Endothelial cell of umbilical vein (primary cell): ENCODE measurements around the gene DBI. TPM values are rescaled to one million over a fixed set of nuclear protein-coding genes. Genes with fewer than 3 reads are reported as not detected.

Source experiments
- BruUV-seq: library from RNA; stranded (reverse); fragments of 400-500 nt; replicated peaks from 2 replicates; lab custom pipeline; 2021; lab: Mats Ljungman, UMichigan
- CTCF ChIA-PET: fragments of 300-600, 350-600 bp; sonication (Branson Sonifier 250); formaldehyde crosslinking; loops from one replicate; lab custom pipeline; 2021; ENCODE audit warnings: antibody characterized with exemption, inconsistent platforms; lab: Charles Lee
- POLR2A ChIA-PET: fragments of 300-600, 350-600 bp; sonication (Branson Sonifier 250); formaldehyde crosslinking; loops from one replicate; lab custom pipeline; 2021; ENCODE audit warnings: antibody characterized with exemption, inconsistent platforms; lab: Charles Lee
- DNase-seq: peaks from one replicate; pipeline ENCODE4 v3.0.0-alpha.2; 2011; ENCODE audit warnings: low read depth, low spot score
- FAIRE-seq: peaks from 2 replicates; lab custom pipeline; 2011; peaks lifted over from hg19 to GRCh38; lab: Jason Lieb, UNC
- H2AFZ ChIP-seq: 2 replicates; pipeline ENCODE4 v1.6.0; 2012; ENCODE audit warnings: low read depth, low read length, control low read depth, inconsistent platforms
- H3K27ac ChIP-seq: 2 replicates; pipeline ENCODE4 v1.5.1; 2011; ENCODE audit warnings: low read depth, mild to moderate bottlenecking, control low read depth, low read length, moderate library complexity; ENCODE audit not compliant: insufficient read depth
- H3K27me3 ChIP-seq, 2 experiments: 2 replicates each; pipeline versions ENCODE4 v1.6.0 to v1.6.1; 2011; ENCODE audit warnings: low read length in 2 of 2, mixed read lengths in 1 of 2; ENCODE audit not compliant: control insufficient read depth in 2 of 2, insufficient read depth in 2 of 2
- H3K36me3 ChIP-seq, 2 experiments: 2 replicates in 1 of 2; 3 replicates in 1 of 2; pipeline ENCODE4 v1.5.1; 2011; ENCODE audit warnings: low read length in 2 of 2, mild to moderate bottlenecking in 1 of 2, moderate library complexity in 1 of 2; ENCODE audit not compliant: control insufficient read depth in 2 of 2, insufficient read depth in 2 of 2; ENCODE audit errors: extremely low read depth in 1 of 2
- H3K4me1 ChIP-seq: 3 replicates; pipeline ENCODE4 v1.5.1; 2011; ENCODE audit warnings: mild to moderate bottlenecking, low read length; ENCODE audit not compliant: control insufficient read depth, insufficient read depth; ENCODE audit errors: extremely low read depth
- H3K4me2 ChIP-seq: 2 replicates; pipeline ENCODE4 v1.6.1; 2011; ENCODE audit warnings: low read length, control low read depth, mixed read lengths; ENCODE audit not compliant: insufficient read depth
- H3K4me3 ChIP-seq, 3 experiments: fragments of 200-600 bp in 1 of 3; sonication (generic), shearing (Covaris generic) in 1 of 3; replicated peaks in 1 of 3; 2 replicates each; pipeline ENCODE4 v1.5.1; 2011 to 2016; ENCODE audit warnings: control low read depth in 3 of 3, low read length in 3 of 3, mild to moderate bottlenecking in 2 of 3, inconsistent platforms in 1 of 3, low read depth in 1 of 3, moderate library complexity in 1 of 3; ENCODE audit not compliant: insufficient read depth in 1 of 3
- H3K79me2 ChIP-seq: 2 replicates; pipeline ENCODE4 v1.6.0; 2012; ENCODE audit warnings: low read length, inconsistent platforms; ENCODE audit not compliant: control insufficient read depth, insufficient read depth
- H3K9ac ChIP-seq: replicated peaks from 2 replicates; pipeline ENCODE3; 2011; ENCODE audit warnings: low read length, control low read depth; ENCODE audit not compliant: insufficient read depth; ENCODE audit errors: extremely low read depth
- H3K9me1 ChIP-seq: replicated peaks from 3 replicates; pipeline ENCODE4 v1.6.0; 2011; ENCODE audit warnings: mild to moderate bottlenecking, low read length; ENCODE audit not compliant: control insufficient read depth, insufficient read depth; ENCODE audit errors: extremely low read depth
- H3K9me3 ChIP-seq: replicated peaks from 2 replicates; pipeline ENCODE4 v1.5.1; 2012; ENCODE audit warnings: low read length, inconsistent platforms; ENCODE audit not compliant: control insufficient read depth, insufficient read depth
- H4K20me1 ChIP-seq: replicated peaks from 2 replicates; pipeline ENCODE3; 2011; ENCODE audit warnings: mild to moderate bottlenecking, low read length; ENCODE audit not compliant: control insufficient read depth, insufficient read depth; ENCODE audit errors: extremely low read depth
- CTCF ChIP-seq, 2 donors: IDR thresholded peaks; 1 replicate in 1 of 2; 2 replicates in 1 of 2; pipeline ENCODE4 v1.5.1; 2011; ENCODE audit warnings: low read length in 2 of 2, mild to moderate bottlenecking in 2 of 2, moderate library complexity in 2 of 2, control low read depth in 1 of 2, inconsistent platforms in 1 of 2, low read depth in 1 of 2; ENCODE audit not compliant: insufficient read depth in 1 of 2; ENCODE audit errors: extremely low read depth in 1 of 2
- EZH2 ChIP-seq: IDR thresholded peaks from 2 replicates; pipeline ENCODE4 v1.6.1; 2012; ENCODE audit warnings: borderline replicate concordance, low read depth, mild to moderate bottlenecking, moderate library complexity, low read length, inconsistent platforms; ENCODE audit not compliant: severe bottlenecking
- FOS ChIP-seq: IDR thresholded peaks from 2 replicates; pipeline ENCODE4 v1.6.1; 2011; ENCODE audit warnings: mild to moderate bottlenecking, low read length, moderate library complexity, borderline replicate concordance; ENCODE audit not compliant: insufficient read depth
- GATA2 ChIP-seq: IDR thresholded peaks from 2 replicates; pipeline ENCODE4 v1.7.0; 2011; ENCODE audit warnings: low read depth, mild to moderate bottlenecking, moderate library complexity, mixed read lengths, low read length; ENCODE audit not compliant: insufficient read length, insufficient read depth
- JUN ChIP-seq: IDR thresholded peaks from 2 replicates; pipeline ENCODE4 v1.6.1; 2011; ENCODE audit warnings: borderline replicate concordance, low read depth; ENCODE audit not compliant: insufficient read length, insufficient read depth
- MAX ChIP-seq: IDR thresholded peaks from 2 replicates; pipeline ENCODE4 v1.6.1; 2011; ENCODE audit not compliant: insufficient read depth, insufficient read length
- MYC ChIP-seq: IDR thresholded peaks from one replicate; pipeline ENCODE4 v1.6.1; 2011; ENCODE audit warnings: mild to moderate bottlenecking, low read depth, low read length
- POLR2A ChIP-seq: IDR thresholded peaks from 2 replicates; pipeline ENCODE4 v1.6.1; 2012; ENCODE audit warnings: low read depth, mild to moderate bottlenecking, control low read depth, low read length
- POLR2AphosphoS5 ChIP-seq: IDR thresholded peaks from 2 replicates; pipeline ENCODE4 v1.6.1; 2012; ENCODE audit warnings: low read depth, mild to moderate bottlenecking, control low read depth, low read length, moderate library complexity; ENCODE audit not compliant: insufficient read depth
- dilution Hi-C: fragments of 300-500 bp; cut with MboI; formaldehyde crosslinking; loops from one replicate; pipeline ENCODE4 v1.15.0; 2019; ENCODE audit warnings: low sequenced_read_pairs; ENCODE audit not compliant: extremely low pct_ligation_motif_present
- intact Hi-C: fragments of 100-400 bp; cut with micrococcal nuclease; formaldehyde crosslinking; loops from one replicate; pipeline ENCODE4 v1.10.0; 2022
- polyA plus RNA-seq, 4 experiments: library from polyadenylated mRNA; depleted of rRNA in 3 of 4; stranded (reverse) in 3 of 4; unstranded in 1 of 4; fragments of >200 nt; gene quantifications; 2 replicates each; pipeline versions ENCODE4 v1.2.1 to v1.2.3, GENCODE V29; 2011 to 2012; ENCODE audit warnings: missing spikeins in 1 of 4
- total RNA-seq: library from RNA; stranded (reverse); gene quantifications from 2 replicates; pipeline ENCODE4 v1.2.3, GENCODE V29; 2021

DBI gene
- total and polyA plus RNA-seq, 2 donors (not counting 3 experiments of a cell fraction or from before 2014, with no cell fraction given): 214 to 233 TPM

GRCh38 chr2:119338826-119339561 lies 27.8 kb upstream of the DBI start:
- CTCF ChIA-PET: interaction anchor here (1.0 kb wide), 1 partner anchor 9 kb away, joined by 3 read pairs; no protein-coding TSS in a partner anchor
- TF ChIP-seq POLR2AphosphoS5: no peak
- TF ChIP-seq JUN: no peak
- no peak for TF ChIP-seq GATA2
- TF ChIP-seq EZH2: no peak
- no peak for TF ChIP-seq FOS
- no peak for TF ChIP-seq MYC
- no peak for TF ChIP-seq POLR2A
- TF ChIP-seq MAX: no peak
- TF ChIP-seq CTCF (IDR thresholded peaks at IDR 0.05; ENCODE audit: extremely low read depth in 1 of 2, insufficient read depth in 1 of 2, low read depth in 1 of 2, low read length in 2 of 2): no peak
- intact Hi-C loops (no loop called here), dilution Hi-C loops (no loop called here)
- Histone ChIP-seq H3K27ac (no peak overlapping the region), H2AFZ (no peak overlapping the region), H3K4me3 (no peak overlapping the region), H3K9me1 (no peaks in the 10 kb centered on the region), H3K36me3 (no peaks in the 10 kb centered on the region), H4K20me1 (no peaks in the 10 kb centered on the region), H3K9me3 (no peaks in the 10 kb centered on the region), H3K9ac (no peak overlapping the region), H3K4me2 (no peak overlapping the region), H3K79me2 (no peaks in the 10 kb centered on the region), H3K4me1 (no peaks in the 10 kb centered on the region), H3K27me3 (no peaks in the 10 kb centered on the region)
- POLR2A ChIA-PET: no interaction called here
- BruUV-seq: no TSS peak
- FAIRE-seq (no peak), DNase-seq (no peak)
